Neutrophil (primary cell): ENCODE measurements around the gene RIPK4.

Source experiments
- H3K27ac ChIP-seq: fragments of 200-600 bp; sonication (generic); 2 replicates; pipeline ENCODE4 v1.5.1; 2016; ENCODE audit warnings: mild to moderate bottlenecking, moderate library complexity
- H3K27me3 ChIP-seq: fragments of 200-600 bp; sonication (generic); 2 replicates; pipeline ENCODE4 v1.6.0; 2016; ENCODE audit warnings: mild to moderate bottlenecking
- H3K36me3 ChIP-seq: fragments of 200-600 bp; sonication (generic); 2 replicates; pipeline ENCODE4 v1.5.1; 2017
- H3K4me1 ChIP-seq, 2 experiments: fragments of 200-600 bp in 1 of 2; sonication (generic) in 1 of 2; 1 replicate in 1 of 2; 2 replicates in 1 of 2; pipeline versions ENCODE4 v1.5.1 to v1.6.1; 2013 to 2016; ENCODE audit warnings: low read depth in 1 of 2, low read length in 1 of 2, mild to moderate bottlenecking in 1 of 2, moderate library complexity in 1 of 2; ENCODE audit not compliant: control insufficient read depth in 1 of 2, insufficient read depth in 1 of 2
- H3K4me3 ChIP-seq, 2 experiments: fragments of 200-600 bp in 1 of 2; sonication (generic) in 1 of 2; 1 replicate in 1 of 2; 2 replicates in 1 of 2; pipeline ENCODE4 v1.5.1; 2013 to 2016; ENCODE audit warnings: low read depth in 1 of 2, low read length in 1 of 2, mild to moderate bottlenecking in 1 of 2, moderate library complexity in 1 of 2
- H3K9me3 ChIP-seq: fragments of 200-600 bp; sonication (generic); 2 replicates; pipeline ENCODE4 v1.5.1; 2016
- CTCF ChIP-seq: fragments of 200-600 bp; sonication (generic); IDR thresholded peaks from 2 replicates; pipeline ENCODE4 v1.5.1; 2016; ENCODE audit warnings: antibody characterized with exemption

The RIPK4 gene

GRCh38 chr21:41746744-41747006, 20.2 kb downstream of the RIPK4 start:
- no peak overlapping the region for H3K27ac ChIP-seq
- H3K9me3 ChIP-seq = no peaks in the 10 kb centered on the region
- H3K27me3 ChIP-seq = peaks cover 42% of the 10 kb centered on the region
- no peak for TF ChIP-seq CTCF
- no peak overlapping the region for H3K4me3 ChIP-seq
- H3K4me1 ChIP-seq = no peaks in the 10 kb centered on the region
- H3K36me3 ChIP-seq = no peaks in the 10 kb centered on the region

- TF ChIP-seq CTCF = no peak
- H3K4me3 ChIP-seq = no peak overlapping the region
- peaks cover 2% of the 10 kb centered on the region for H3K36me3 ChIP-seq
- peaks cover 39% of the 10 kb centered on the region for H3K27me3 ChIP-seq
- H3K9me3 ChIP-seq = no peaks in the 10 kb centered on the region
- H3K4me1 ChIP-seq = no peaks in the 10 kb centered on the region
- no peak overlapping the region for H3K27ac ChIP-seq
Observed at GRCh38 chr21:41745971-41746743, 20.7 kb downstream of the RIPK4 start.

- no peak overlapping the region for H3K4me3 ChIP-seq
- H3K9me3 ChIP-seq = no peaks in the 10 kb centered on the region
- H3K27me3 ChIP-seq = peaks cover 30% of the 10 kb centered on the region
- peaks cover 5% of the 10 kb centered on the region for H3K36me3 ChIP-seq
- no peaks in the 10 kb centered on the region for H3K4me1 ChIP-seq
- no peak overlapping the region for H3K27ac ChIP-seq
- TF ChIP-seq CTCF = no peak
Observed at GRCh38 chr21:41745026-41745820, 21.6 kb downstream of the RIPK4 start.

- H3K4me3 ChIP-seq = no peak overlapping the region
- no peaks in the 10 kb centered on the region for H3K4me1 ChIP-seq
- TF ChIP-seq CTCF = no peak
- H3K9me3 ChIP-seq = no peaks in the 10 kb centered on the region
- peaks cover 22% of the 10 kb centered on the region for H3K27me3 ChIP-seq
- no peak overlapping the region for H3K27ac ChIP-seq
- peaks cover 5% of the 10 kb centered on the region for H3K36me3 ChIP-seq
Observed at GRCh38 chr21:41744028-41744930, 22.6 kb downstream of the RIPK4 start.

- no peaks in the 10 kb centered on the region for H3K9me3 ChIP-seq
- no peak for TF ChIP-seq CTCF
- peaks cover 5% of the 10 kb centered on the region for H3K36me3 ChIP-seq
- H3K4me1 ChIP-seq = no peaks in the 10 kb centered on the region
- H3K27ac ChIP-seq = no peak overlapping the region
- no peak overlapping the region for H3K4me3 ChIP-seq
- H3K27me3 ChIP-seq = peaks cover 14% of the 10 kb centered on the region
Observed at GRCh38 chr21:41743321-41744027, 23.4 kb downstream of the RIPK4 start.
